SK-MEL-5 (cell line): ENCODE data around the gene IQGAP2. TPM values are rescaled to one million over a fixed set of nuclear protein-coding genes. Genes with fewer than 3 reads are reported as not detected.
"Not testable (repeated sequence)": the region's sequence is repeated elsewhere in the genome, so short reads cannot be mapped to it uniquely, and the experiment has no call there.

Experiments used
- DNase-seq: peaks from one replicate; pipeline ENCODE4 v3.0.0-alpha.2; 2016; ENCODE audit warnings: low read depth, low spot score
- in situ Hi-C: cut with HindIII; loops from 2 replicates; pipeline ENCODE4 v1.10.0; 2016; ENCODE audit warnings: low sequenced_read_pairs, high pct_unique_total_duplicates, low pct_unique_long_range_greater_than_20kb
- total RNA-seq: library from RNA; depleted of rRNA; stranded (reverse); fragments of >200 nt; shearing (Covaris generic); gene quantifications from 2 replicates; pipeline ENCODE4 v1.2.3, GENCODE V29; 2014

Gene IQGAP2
- total RNA-seq, 1 experiment from 2014 or later: 0.95 TPM

DNA sequence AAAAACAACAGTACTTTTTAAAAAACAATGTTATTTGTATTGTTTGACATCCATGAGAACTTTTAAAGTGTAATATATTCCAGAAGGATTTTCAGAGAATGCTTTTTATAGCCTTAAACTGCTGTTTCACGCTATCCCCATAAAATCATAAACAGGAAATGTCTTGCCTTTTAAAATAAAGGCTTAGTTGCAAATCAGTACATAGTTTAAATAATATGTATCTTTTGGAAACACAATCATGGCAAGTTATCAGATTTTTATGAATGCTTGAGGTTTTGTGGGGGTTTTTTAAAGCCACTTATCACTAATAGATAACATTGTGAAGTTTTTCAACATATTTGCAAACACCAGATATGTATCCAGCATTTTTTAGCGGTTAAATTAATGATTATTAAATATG lies 257.3 kb downstream of the IQGAP2 start:
- DNase-seq: no peak
- in situ Hi-C loops: no loop called here

DNA sequence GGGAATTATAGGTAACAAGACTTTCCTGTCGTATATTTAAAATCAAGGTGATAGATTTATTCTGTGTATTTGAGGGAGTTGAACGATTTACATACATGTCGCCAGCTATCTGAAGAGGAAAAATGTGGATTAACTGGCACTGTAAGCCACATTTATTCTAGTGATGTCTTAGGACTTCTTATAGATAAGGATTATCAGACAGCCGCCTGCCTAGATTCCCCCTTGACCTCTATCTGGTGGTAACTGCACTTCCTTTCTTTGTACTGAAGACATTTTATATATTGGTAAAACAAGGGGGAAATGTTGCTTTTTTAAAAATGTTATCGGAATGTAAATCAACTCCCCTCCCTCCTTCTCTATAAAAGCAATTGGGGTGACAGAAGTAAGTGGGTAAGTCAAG lies 259.4 kb downstream of the IQGAP2 start:
- DNase-seq: no peak
- in situ Hi-C loops: no loop called here

DNA sequence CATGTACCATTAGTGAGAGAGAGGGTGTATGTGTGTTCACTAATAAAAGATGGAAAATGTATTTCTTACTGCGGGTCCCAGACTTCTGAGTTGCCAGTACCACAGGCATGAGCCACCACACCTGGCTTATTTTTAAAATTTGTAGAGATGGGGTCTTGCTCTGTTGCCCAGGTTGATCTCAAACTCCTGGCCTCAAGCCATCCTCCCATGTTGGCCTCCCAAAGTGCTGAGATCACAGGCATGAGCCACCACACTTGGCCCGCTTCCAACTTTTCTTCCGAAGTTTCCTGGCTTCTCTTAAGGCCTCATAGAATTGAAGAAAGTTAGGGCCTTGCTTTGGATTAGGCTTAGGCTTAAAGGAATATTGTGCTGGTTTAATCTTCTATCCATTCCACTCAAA lies 260.5 kb downstream of the IQGAP2 start:
- in situ Hi-C loops: no loop called here
- no peak for DNase-seq

GRCh38 chr5:76664079-76664478 lies 261.0 kb downstream of the IQGAP2 start:
- in situ Hi-C loops: no loop called here
- no peak for DNase-seq

- in situ Hi-C loops: no loop called here
- DNase-seq: no peak
These were observed 264.4 kb downstream of the IQGAP2 start for GRCh38 chr5:76667495-76667894.

DNA sequence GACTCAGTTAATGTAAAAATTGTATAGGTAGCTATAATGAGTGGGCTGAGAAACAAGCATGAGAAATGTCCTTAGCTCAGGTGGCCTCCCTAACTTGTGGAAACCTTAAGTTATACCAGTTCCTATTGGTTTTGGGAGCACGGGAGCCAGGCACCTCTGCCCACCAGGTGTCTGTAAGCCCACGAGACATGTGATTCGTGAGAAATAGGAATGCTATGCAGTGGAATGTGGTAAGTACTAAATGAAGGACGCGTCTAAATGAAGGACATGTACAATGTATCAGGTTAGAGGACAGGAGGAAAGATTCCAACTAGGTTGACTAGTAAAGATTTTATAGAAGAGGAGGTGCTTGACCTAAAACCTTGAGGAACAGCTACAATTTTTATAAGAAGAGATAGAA lies 266.2 kb downstream of the IQGAP2 start:
- in situ Hi-C loops: no loop called here
- DNase-seq: no peak

GRCh38 chr5:76670508-76670907 lies 267.4 kb downstream of the IQGAP2 start:
- in situ Hi-C loops: no loop called here
- no peak for DNase-seq

DNA sequence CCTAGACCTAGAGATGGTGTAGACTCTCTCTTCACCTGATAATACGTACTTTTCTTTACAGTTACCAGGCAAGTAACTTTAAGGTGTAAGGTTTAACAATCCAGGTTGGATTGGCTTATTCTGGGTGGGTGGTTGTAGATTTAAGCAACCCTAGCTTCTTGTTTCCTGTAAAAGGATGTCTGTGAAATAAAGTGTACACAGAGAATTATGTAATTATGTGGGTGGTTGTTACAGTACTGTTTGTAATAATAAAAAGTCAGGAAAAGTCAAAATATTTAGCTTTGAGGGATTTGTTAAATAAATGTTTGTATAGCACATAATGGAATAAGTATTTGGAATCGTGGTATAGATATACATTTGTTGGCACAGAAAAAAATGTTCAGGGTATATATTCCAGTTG lies 269.2 kb downstream of the IQGAP2 start:
- DNase-seq: no peak
- in situ Hi-C loops: no loop called here

- in situ Hi-C loops: no loop called here
- no peak for DNase-seq
These were observed 270.0 kb downstream of the IQGAP2 start for GRCh38 chr5:76673125-76673524.

GRCh38 chr5:76674330-76675066 lies 271.4 kb downstream of the IQGAP2 start:
- DNase-seq: peak; percentile 7
- in situ Hi-C loops: no loop called here

DNA sequence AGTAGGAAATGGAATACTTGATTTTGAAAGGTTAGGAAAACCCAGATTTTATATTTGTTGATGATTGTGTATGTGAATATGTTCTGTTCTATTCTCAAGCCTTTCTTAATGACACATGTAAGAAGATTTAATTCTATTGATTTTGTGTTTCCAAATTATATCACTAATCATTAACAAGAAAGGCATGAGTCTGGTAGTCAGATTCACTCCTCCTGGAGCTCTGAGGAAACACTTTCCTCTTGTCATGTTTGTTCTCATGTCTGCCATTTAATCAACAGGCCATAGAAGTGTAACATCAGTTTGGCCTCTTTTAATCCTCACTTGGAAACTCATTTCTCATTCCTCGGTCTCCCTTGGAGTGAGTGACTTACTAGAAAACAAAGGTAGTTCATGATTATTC lies 272.3 kb downstream of the IQGAP2 start:
- DNase-seq: no peak
- in situ Hi-C loops: no loop called here

- peak; percentile 59 for DNase-seq
- in situ Hi-C loops: no loop called here
These were observed 274.9 kb downstream of the IQGAP2 start for GRCh38 chr5:76677849-76678472.

- in situ Hi-C loops: no loop called here
- no peak for DNase-seq
These were observed 276.1 kb downstream of the IQGAP2 start for GRCh38 chr5:76679231-76679630.

- DNase-seq, in situ Hi-C loops: not testable (repeated sequence)
These were observed 277.7 kb downstream of the IQGAP2 start for GRCh38 chr5:76680826-76681225.

DNA sequence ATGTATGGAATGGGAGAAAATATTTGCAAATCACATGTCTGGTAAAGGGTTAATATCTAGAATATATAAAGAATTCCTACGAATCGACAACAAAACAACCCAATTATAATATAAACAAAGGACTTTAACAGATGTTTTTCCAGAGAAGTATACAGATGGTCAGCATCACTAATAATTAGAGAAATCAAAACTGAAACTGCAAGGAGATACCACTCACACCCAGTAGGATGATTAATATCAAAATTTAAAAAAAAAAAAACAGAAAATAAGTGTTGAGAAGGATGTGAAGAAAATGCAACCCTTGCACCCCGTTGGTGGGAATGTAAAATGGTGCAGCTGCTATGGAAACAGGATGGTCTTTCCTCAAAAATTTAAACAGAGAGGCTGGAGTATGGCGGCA lies 278.2 kb downstream of the IQGAP2 start:
- in situ Hi-C loops: no loop called here
- no peak for DNase-seq

DNA sequence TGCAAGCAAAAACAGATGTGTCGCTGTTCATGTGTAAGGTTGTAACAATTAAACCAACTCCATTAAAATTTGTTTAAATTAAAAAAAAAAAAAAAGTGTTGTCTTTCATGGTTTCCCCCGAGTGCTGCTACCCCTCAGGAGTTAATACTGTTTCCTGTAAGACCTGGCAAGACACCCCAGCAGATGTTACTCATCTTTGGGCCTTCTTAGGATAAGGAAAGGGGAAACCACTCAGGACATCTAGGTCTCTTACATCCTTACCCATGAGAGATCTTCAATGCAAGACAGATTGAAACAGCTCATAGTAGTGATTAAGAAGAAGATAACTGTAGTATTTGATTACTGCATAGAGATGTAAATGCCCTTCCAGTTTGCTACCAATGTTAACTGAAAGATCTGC lies 279.3 kb downstream of the IQGAP2 start:
- DNase-seq: no peak
- in situ Hi-C loops: no loop called here

DNA sequence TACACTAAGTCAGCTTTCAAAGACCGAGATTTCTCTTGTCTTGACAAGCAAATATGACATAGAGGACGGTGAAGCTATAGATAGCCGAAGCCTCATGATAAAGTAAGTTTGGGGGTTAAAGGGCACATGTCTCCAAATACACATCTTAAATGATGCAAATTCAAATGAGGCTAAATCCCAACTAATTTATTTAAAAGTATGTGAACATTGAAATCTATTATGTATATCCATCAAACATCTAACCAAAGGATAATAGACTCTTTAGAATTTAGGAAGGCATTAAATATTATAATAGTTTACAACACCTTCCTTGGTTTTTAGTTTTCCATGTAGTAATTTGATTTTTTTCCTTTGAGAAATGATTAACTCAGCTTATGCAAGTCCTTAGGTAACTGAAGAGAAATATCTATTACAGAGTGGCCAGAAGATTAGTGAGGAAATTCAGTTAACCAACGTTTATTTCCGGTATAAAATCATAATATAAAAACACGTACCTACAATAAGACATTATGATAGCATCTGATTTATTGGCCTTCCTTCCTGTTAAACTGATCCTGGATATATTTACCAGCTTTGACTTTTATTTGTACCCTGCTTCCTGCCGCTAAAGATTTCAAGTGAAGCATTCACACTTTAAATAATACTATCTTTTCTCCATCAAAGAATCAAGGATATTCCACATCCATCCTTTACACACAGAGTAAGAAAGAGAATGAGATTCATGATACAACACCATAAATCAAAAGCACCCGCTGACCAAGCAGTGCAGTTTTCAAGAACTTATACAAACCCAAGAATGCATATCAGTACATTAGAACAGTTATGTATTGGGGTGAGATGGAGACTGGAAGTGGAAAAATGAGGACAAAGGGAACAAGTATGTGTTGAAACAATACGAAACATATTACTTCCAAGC lies 281.0 kb downstream of the IQGAP2 start:
- DNase-seq: no peak
- in situ Hi-C loops: no loop called here

DNA sequence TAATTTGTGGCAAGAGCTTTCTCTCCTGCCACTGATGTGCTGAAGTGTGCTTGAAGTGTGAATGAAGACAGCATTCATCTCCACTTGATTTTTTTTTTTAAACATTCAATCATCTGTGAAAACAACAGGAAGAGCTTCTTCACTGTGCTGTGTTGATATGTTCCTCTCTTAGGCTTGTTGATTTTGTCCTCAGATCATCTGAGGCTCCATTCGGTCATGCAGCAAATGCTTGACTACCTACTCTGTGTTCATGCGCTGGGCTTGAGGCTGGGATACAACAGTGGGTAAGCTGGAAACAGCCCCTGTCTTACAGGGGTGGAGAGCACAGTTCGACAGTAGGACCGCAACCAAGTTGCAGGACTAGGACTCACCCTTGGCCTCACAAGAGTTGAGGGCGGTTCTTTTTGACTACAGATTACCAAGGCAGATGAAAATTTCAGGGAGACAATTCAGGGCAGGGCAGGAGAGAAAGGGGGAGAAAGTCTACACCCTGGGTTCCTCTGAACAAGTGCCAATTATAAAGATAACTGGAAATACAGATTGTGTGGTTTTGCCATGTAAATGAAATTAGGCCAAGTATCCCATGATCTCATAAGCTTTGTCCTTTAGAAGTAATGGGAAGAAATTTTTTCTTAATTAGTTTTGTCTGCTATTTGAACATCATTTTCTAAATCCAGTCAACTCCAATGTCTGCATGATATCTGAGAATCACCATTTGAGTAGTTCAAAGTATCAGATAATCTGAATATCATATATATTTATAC lies 281.9 kb downstream of the IQGAP2 start:
- in situ Hi-C loops: no loop called here
- no peak for DNase-seq
